Fibroblast of lung (primary cell): ENCODE results near the gene IGFBP6. TPM values are rescaled to one million over a fixed set of nuclear protein-coding genes. Genes with fewer than 3 reads are reported as not detected.

Source experiments
- DNase-seq, 2 donors: peaks; one replicate each; pipeline versions ENCODE4 v3.0.0 to v3.0.0-alpha.2; 2010; ENCODE audit warnings: low read depth in 2 of 2
- H2AFZ ChIP-seq: 2 replicates; pipeline ENCODE4 v1.5.1; 2012; ENCODE audit warnings: low read length, control low read depth, inconsistent platforms
- H3K27ac ChIP-seq: 2 replicates; pipeline ENCODE4 v1.5.1; 2011; ENCODE audit warnings: low read length, control low read depth; ENCODE audit not compliant: insufficient read depth
- H3K27me3 ChIP-seq: 2 replicates; pipeline ENCODE4 v1.5.1; 2011; ENCODE audit warnings: mild to moderate bottlenecking, low read length; ENCODE audit not compliant: control insufficient read depth, insufficient read depth
- H3K36me3 ChIP-seq: 2 replicates; pipeline ENCODE4 v1.5.1; 2011; ENCODE audit warnings: low read length; ENCODE audit not compliant: control insufficient read depth, insufficient read depth
- H3K4me1 ChIP-seq: 2 replicates; pipeline ENCODE4 v1.5.1; 2011; ENCODE audit warnings: low read length; ENCODE audit not compliant: control insufficient read depth, insufficient read depth; ENCODE audit errors: extremely low read depth
- H3K4me2 ChIP-seq: 2 replicates; pipeline ENCODE4 v1.5.1; 2011; ENCODE audit warnings: low read length, control low read depth; ENCODE audit not compliant: insufficient read depth; ENCODE audit errors: extremely low read depth
- H3K4me3 ChIP-seq, 4 experiments: fragments of 200-600 bp in 1 of 4; sonication (generic) in 1 of 4; replicated peaks in 1 of 4; 2 replicates each; pipeline ENCODE4 v1.5.1; 2011 to 2016; ENCODE audit warnings: low read length in 4 of 4, low read depth in 3 of 4, mild to moderate bottlenecking in 3 of 4, control low read depth in 2 of 4, inconsistent platforms in 1 of 4, mixed read lengths in 1 of 4; ENCODE audit not compliant: insufficient read depth in 1 of 4; ENCODE audit errors: control extremely low read depth in 1 of 4
- H3K79me2 ChIP-seq: 2 replicates; pipeline ENCODE4 v1.5.1; 2012; ENCODE audit warnings: mild to moderate bottlenecking, low read length, inconsistent platforms; ENCODE audit not compliant: control insufficient read depth, insufficient read depth
- H3K9ac ChIP-seq: 2 replicates; pipeline ENCODE4 v1.5.1; 2011; ENCODE audit warnings: mild to moderate bottlenecking, low read length, control low read depth; ENCODE audit not compliant: insufficient read depth
- H3K9me3 ChIP-seq: 2 replicates; pipeline ENCODE4 v1.5.1; 2012; ENCODE audit warnings: low read depth, low read length; ENCODE audit not compliant: control insufficient read depth, insufficient read depth
- H4K20me1 ChIP-seq: 2 replicates; pipeline ENCODE4 v1.5.1; 2011; ENCODE audit warnings: low read length; ENCODE audit not compliant: control insufficient read depth, insufficient read depth; ENCODE audit errors: extremely low read depth
- EZH2 ChIP-seq: IDR thresholded peaks from 2 replicates; pipeline ENCODE4 v1.5.1; 2012; ENCODE audit warnings: low read length, control low read depth, mild to moderate bottlenecking; ENCODE audit errors: missing control alignments
- polyA plus RNA-seq, 2 donors: library from polyadenylated mRNA; depleted of rRNA in 1 of 2; stranded (reverse) in 1 of 2; unstranded in 1 of 2; fragments of >200 nt; gene quantifications; 2 replicates each; pipeline ENCODE4 v1.2.1, GENCODE V29; 2011 to 2012; ENCODE audit warnings: missing spikeins in 1 of 2
- total RNA-seq: library from RNA; depleted of rRNA; stranded (reverse); fragments of >200 nt; gene quantifications from 2 replicates; pipeline ENCODE4 v1.2.1, GENCODE V29; 2014
- TF ChIP-seq, protein P1 (sequence below), 2 donors: IDR thresholded peaks in 1 of 2; conservative IDR thresholded peaks in 1 of 2; 1 replicate in 1 of 2; 2 replicates in 1 of 2; pipeline ENCODE4 v1.5.1; 2011 to 2012; ENCODE audit warnings: low read length in 2 of 2, control low read depth in 1 of 2, inconsistent platforms in 1 of 2, low read depth in 1 of 2, mild to moderate bottlenecking in 1 of 2

IGFBP6 gene
- total and polyA plus RNA-seq, 2 donors (not counting 1 experiment from before 2014, with no cell fraction given) = 229 to 592 TPM

DNA sequence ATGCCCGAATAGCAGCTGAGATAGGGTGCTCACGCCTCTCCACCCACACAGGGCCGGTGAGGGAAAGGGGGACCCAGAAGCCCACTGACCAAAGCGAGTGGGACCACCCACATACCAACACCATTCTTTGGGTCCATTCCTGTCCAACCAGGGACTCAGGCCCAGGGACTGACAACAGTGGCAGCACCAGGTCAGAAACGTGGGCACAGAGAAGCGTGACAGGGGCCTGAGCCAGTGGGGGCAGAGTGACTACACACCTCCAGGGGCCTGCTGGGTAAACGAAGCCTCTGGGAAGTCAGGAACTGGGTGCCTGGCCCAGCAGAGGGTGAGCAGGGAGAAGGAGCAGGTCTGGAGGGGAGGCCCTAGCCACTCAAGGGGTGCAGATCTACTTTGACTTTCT, 32.0 kb upstream of the IGFBP6 start:
- no peak overlapping the region for H3K4me3 ChIP-seq
- peak overlapping the region; percentile 69 for H3K27ac ChIP-seq
- H3K79me2 ChIP-seq = no peaks in the 10 kb centered on the region
- H3K27me3 ChIP-seq = no peaks in the 10 kb centered on the region
- peaks cover 22% of the 10 kb centered on the region for H3K36me3 ChIP-seq
- H4K20me1 ChIP-seq = no peaks in the 10 kb centered on the region
- no peak overlapping the region for H3K4me2 ChIP-seq
- no peaks in the 10 kb centered on the region for H3K9me3 ChIP-seq
- TF ChIP-seq, protein P1, sequence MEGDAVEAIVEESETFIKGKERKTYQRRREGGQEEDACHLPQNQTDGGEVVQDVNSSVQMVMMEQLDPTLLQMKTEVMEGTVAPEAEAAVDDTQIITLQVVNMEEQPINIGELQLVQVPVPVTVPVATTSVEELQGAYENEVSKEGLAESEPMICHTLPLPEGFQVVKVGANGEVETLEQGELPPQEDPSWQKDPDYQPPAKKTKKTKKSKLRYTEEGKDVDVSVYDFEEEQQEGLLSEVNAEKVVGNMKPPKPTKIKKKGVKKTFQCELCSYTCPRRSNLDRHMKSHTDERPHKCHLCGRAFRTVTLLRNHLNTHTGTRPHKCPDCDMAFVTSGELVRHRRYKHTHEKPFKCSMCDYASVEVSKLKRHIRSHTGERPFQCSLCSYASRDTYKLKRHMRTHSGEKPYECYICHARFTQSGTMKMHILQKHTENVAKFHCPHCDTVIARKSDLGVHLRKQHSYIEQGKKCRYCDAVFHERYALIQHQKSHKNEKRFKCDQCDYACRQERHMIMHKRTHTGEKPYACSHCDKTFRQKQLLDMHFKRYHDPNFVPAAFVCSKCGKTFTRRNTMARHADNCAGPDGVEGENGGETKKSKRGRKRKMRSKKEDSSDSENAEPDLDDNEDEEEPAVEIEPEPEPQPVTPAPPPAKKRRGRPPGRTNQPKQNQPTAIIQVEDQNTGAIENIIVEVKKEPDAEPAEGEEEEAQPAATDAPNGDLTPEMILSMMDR (conservative IDR thresholded peaks at IDR 0.05 in 1 of 2, IDR thresholded peaks at IDR 0.05 in 1 of 2; ENCODE audit: low read depth in 1 of 2, low read length in 2 of 2) = no peak
- no peak for TF ChIP-seq EZH2
- no peak overlapping the region for H3K9ac ChIP-seq
- DNase-seq = no peak
- H2AFZ ChIP-seq = no peak overlapping the region
- H3K4me1 ChIP-seq = peaks cover 58% of the 10 kb centered on the region

DNA sequence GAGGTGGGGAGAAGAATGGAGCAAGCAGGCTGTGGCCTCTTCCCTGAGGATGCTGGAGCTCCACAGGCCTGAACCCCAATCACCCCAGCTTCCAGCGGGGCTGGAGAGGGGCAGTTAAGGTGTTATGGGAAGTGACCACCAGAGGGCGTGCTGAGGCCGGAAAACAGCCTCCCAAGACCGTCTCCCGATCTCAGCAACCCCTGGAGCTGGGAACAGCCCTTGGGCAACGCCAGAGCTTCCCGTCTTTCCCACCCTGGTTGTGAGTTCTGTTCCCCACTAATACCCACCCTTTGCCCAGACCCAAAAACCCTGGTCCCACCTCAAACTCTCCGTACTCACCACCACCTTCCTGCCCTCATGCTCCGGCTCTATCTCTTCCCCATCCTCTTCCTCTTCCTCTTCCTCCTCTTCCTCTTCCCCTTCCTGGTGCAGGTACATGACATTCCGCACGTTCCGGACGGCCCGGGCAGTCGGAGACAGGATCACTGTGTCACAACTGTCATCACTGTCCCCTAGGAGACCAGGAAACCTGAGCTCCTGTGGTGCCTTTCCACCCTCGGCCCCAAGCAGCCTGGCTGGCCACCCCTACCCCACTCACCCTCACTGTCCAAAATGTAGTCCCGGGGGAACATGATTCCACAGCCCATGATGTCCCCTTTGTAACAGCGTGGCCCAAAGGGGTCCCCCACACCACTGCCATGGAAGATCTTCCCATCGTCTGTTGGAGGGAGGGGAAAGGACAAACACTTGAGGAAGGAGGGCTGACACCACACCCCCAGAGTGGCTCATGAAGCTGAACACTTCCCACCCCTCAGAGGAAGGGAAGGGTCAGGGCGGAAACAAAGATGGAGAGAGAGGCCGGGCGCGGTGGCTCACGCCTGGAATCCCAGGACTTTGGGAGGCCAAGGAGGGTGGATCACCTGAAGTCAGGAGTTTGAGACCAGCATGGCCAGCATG, 31.2 kb upstream of the IGFBP6 start:
- Histone ChIP-seq H3K9me3 (no peaks in the 10 kb centered on the region), H4K20me1 (no peaks in the 10 kb centered on the region), H3K27me3 (no peaks in the 10 kb centered on the region), H3K9ac (no peak overlapping the region), H3K79me2 (no peaks in the 10 kb centered on the region), H3K4me1 (peaks cover 61% of the 10 kb centered on the region), H2AFZ (no peak overlapping the region), H3K4me2 (no peak overlapping the region), H3K27ac (peak overlapping the region; percentile 69), H3K36me3 (peaks cover 16% of the 10 kb centered on the region), H3K4me3 (no peak overlapping the region)
- DNase-seq = peak; percentile 67 to 88
- no peak for TF ChIP-seq EZH2
- TF ChIP-seq, protein P1 (conservative IDR thresholded peaks at IDR 0.05 in 1 of 2, IDR thresholded peaks at IDR 0.05 in 1 of 2; ENCODE audit: low read depth in 1 of 2, low read length in 2 of 2) = peak; percentile 75 to 88

DNA sequence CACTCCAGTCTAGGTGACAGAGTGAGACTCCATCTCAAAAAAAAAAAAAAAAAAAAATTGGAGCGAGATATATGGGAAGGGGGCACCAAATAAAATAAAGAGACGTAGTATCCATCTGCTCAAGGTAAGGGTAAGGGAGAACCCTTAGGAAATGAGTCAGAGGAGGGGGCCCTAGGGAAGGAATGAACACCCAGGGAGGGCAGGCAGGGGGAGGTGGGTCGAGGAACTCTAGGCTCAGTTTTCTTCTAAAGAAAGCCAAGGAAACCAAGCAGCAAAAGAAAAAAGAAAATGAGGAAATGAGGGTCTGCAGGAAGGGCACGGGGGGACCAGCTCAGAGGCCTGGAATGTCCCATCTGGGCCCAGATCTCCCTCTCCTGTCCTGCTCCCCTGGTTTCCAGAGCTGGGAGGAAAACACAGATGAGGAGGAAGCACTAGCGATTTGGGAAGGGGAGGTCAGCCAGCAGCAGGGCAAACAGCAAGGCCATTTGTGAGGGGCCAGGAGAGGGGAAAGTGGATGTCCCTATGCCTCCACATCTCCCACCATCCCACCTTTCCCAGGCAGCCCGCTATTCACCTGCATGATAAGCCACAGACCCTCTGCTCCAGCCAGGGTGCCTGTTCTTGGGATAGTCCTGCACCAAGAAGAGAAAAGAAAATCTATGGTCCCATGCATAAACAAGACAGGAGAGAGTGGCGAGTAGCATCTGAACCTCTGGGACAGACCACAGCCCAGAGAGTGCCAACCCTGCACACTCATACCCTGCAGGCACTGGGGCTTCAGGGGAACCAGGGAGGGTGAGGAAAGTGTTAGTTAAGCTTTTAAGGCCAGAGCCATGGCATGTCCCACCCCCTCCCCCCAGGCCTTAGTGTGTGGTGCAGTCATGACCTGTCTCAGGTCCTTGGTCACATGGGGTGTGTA, 30.1 kb upstream of the IGFBP6 start:
- Histone ChIP-seq H3K9ac (no peak overlapping the region), H3K79me2 (no peaks in the 10 kb centered on the region), H3K36me3 (peaks cover 10% of the 10 kb centered on the region), H2AFZ (no peak overlapping the region), H3K4me1 (peaks cover 58% of the 10 kb centered on the region), H3K27me3 (no peaks in the 10 kb centered on the region), H3K27ac (no peak overlapping the region), H3K4me2 (no peak overlapping the region), H4K20me1 (no peaks in the 10 kb centered on the region), H3K9me3 (no peaks in the 10 kb centered on the region), H3K4me3 (no peak overlapping the region)
- TF ChIP-seq, protein P1 (conservative IDR thresholded peaks at IDR 0.05 in 1 of 2, IDR thresholded peaks at IDR 0.05 in 1 of 2; ENCODE audit: low read depth in 1 of 2, low read length in 2 of 2) = no peak
- TF ChIP-seq EZH2 = no peak
- DNase-seq = no peak
